GM10248 (cell line): Measurements from ENCODE around the gene KATNAL1.
"Not testable (repeated sequence)": the region's sequence is repeated elsewhere in the genome, so short reads cannot be mapped to it uniquely, and the experiment has no call there.

Source experiments
- CTCF ChIA-PET: fragments of 300-600 bp; sonication (Branson Sonifier 250); formaldehyde crosslinking; extraction: SDS; loops from one replicate; lab custom pipeline; 2021; ENCODE audit warnings: antibody characterized with exemption; lab: Yijun Ruan, JAX
- POLR2A ChIA-PET: fragments of 350-650 bp; sonication (Branson Sonifier 250); formaldehyde crosslinking; extraction: SDS; loops from one replicate; lab custom pipeline; 2020; ENCODE audit warnings: antibody characterized with exemption; lab: Yijun Ruan, JAX
- DNase-seq: peaks from one replicate; pipeline ENCODE4 v3.0.0; 2012; ENCODE audit errors: extremely low spot score
- TF ChIP-seq, protein P1 (sequence below): IDR thresholded peaks from 2 replicates; pipeline ENCODE4 v1.5.1; 2012; ENCODE audit warnings: mild to moderate bottlenecking, low read depth; ENCODE audit errors: extremely low read depth, missing control alignments, control extremely low read depth

Gene KATNAL1

DNA sequence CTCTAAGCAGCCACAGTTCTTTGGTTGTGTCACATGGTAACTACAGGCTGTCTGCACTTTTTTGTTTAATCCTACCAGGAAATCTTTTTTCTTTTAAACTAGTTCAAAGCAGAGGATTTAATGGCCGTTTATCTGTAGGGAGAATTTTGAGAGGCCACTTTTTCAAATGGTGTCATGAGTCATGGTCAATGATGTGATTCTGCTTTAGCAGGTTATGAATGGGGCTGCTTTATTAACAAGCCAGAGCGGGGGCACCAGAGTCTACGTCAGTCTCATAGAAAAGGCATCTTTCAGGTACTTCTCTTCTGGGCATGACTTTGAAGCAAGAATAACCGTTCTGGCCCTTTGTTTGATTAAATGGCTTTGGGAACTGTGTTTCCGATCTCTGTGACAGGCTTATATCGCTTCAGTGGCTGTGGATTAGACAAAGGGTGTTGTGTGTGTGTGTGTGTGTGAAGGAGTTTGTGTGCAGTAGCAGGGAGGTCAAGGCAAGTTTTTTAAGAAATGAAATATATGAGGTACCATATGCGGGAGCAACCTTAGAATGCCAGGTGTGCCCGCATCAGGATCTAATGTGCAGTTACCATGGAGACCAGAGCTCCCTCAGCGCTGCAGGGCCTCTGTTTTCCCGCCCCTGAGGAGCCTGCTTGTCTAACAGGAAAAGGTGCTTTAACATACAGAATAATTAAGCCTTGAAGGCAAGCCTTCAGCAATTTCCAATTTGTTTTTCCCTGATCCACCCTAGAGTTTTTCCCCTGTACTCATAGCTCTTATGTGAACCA is 120.5 kb downstream of the KATNAL1 start:
- POLR2A ChIA-PET = no interaction called here
- CTCF ChIA-PET = interaction anchor here (1.2 to 1.7 kb wide), 4 partner anchors 11 to 55 kb away, joined by 3 to 5 read pairs (median 4); no protein-coding TSS in a partner anchor
- no peak for DNase-seq
- TF ChIP-seq, protein P1, sequence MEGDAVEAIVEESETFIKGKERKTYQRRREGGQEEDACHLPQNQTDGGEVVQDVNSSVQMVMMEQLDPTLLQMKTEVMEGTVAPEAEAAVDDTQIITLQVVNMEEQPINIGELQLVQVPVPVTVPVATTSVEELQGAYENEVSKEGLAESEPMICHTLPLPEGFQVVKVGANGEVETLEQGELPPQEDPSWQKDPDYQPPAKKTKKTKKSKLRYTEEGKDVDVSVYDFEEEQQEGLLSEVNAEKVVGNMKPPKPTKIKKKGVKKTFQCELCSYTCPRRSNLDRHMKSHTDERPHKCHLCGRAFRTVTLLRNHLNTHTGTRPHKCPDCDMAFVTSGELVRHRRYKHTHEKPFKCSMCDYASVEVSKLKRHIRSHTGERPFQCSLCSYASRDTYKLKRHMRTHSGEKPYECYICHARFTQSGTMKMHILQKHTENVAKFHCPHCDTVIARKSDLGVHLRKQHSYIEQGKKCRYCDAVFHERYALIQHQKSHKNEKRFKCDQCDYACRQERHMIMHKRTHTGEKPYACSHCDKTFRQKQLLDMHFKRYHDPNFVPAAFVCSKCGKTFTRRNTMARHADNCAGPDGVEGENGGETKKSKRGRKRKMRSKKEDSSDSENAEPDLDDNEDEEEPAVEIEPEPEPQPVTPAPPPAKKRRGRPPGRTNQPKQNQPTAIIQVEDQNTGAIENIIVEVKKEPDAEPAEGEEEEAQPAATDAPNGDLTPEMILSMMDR = no peak

- POLR2A ChIA-PET = no interaction called here
Measured at GRCh38 chr13:30181888-30182651, 125.3 kb downstream of the KATNAL1 start.

GRCh38 chr13:30179597-30180276 is 127.6 kb downstream of the KATNAL1 start:
- TF ChIP-seq, protein P1 = no peak
- ChIA-PET CTCF (interaction anchor here (1.0 kb wide), 2 partner anchors 8 to 47 kb away, joined by 3 read pairs; no protein-coding TSS in a partner anchor), POLR2A (no interaction called here)
- DNase-seq = no peak

More at GRCh38 chr13:30181888-30182651, 125.3 kb downstream of the KATNAL1 start:
- TF ChIP-seq, protein P1 = no peak
- CTCF ChIA-PET = no interaction called here
- DNase-seq = no peak

GRCh38 chr13:30178976-30179375 is 128.4 kb downstream of the KATNAL1 start:
- no peak for DNase-seq
- TF ChIP-seq, protein P1 = no peak
- ChIA-PET POLR2A (no interaction called here), CTCF (interaction anchor here (0.7 to 2.5 kb wide), 9 partner anchors 10 to 53 kb away, joined by 3 to 9 read pairs (median 3); no protein-coding TSS in a partner anchor)

GRCh38 chr13:30175166-30175565 is 132.2 kb downstream of the KATNAL1 start:
- TF ChIP-seq, protein P1 = no peak
- ChIA-PET POLR2A (interaction anchor here (0.6 kb wide), 1 partner anchor 142 kb away, joined by 3 read pairs; no protein-coding TSS in a partner anchor), CTCF (interaction anchor here (1.0 to 2.4 kb wide), 4 partner anchors 16 to 56 kb away, joined by 3 to 12 read pairs (median 7); no protein-coding TSS in a partner anchor)
- no peak for DNase-seq

- DNase-seq, POLR2A ChIA-PET: not testable (repeated sequence)
- CTCF ChIA-PET = interaction anchor here (1.0 to 1.5 kb wide), 2 partner anchors 13 to 17 kb away, joined by 3 to 4 read pairs; no protein-coding TSS in a partner anchor
Measured at GRCh38 chr13:30174250-30174649, 133.1 kb downstream of the KATNAL1 start.
